ENCODE measurements around the gene CCDC187. TPM values are rescaled to one million over a fixed set of nuclear protein-coding genes. Genes with fewer than 3 reads are reported as not detected.

The CCDC187 gene
- total and polyA plus RNA-seq, 2 of the 4 experiments (the other 2 are of a cell fraction), result not detected

GRCh38 chr9:136210276-136210675, 93.6 kb downstream of the CCDC187 start:
- H3K79me1 ChIP-seq (ENCODE audit: low read depth in 1 of 2, low read length in 2 of 2), result no peaks in the 10 kb centered on the region
- no peak overlapping the region for H3K4me2 ChIP-seq (ENCODE audit: low read depth, low read length)
- H2BK20ac ChIP-seq (ENCODE audit: low read depth, low read length), result no peak overlapping the region
- H2BK15ac ChIP-seq (ENCODE audit: low read depth, low read length), result no peak overlapping the region
- no peak overlapping the region for H3K23ac ChIP-seq (ENCODE audit: low read depth, low read length)
- WGBS, 2 experiments (ENCODE audit: extremely low coverage in 2 of 2, insufficient read length in 1 of 2), result 100% methylated on average over 5 of the region's 16 CpGs; no CpG with 5 or more reads in 1 of the 2 experiments
- H3K56ac ChIP-seq (ENCODE audit: extremely low read depth, insufficient read depth, low read length), result no peak overlapping the region
- no peak overlapping the region for H2BK120ac ChIP-seq (ENCODE audit: low read depth, low read length)
- H3K9ac ChIP-seq (ENCODE audit: low read depth, low read length), result no peak overlapping the region
- CTCF ChIA-PET, result no interaction called here
- TF ChIP-seq MAFK (IDR thresholded peaks at IDR 0.05; ENCODE audit: low read depth, low read length), result no peak
- no peak for TF ChIP-seq RCOR1 (IDR thresholded peaks at IDR 0.05; ENCODE audit: insufficient replicate concordance, low read length)
- no peak for TF ChIP-seq MAZ (IDR thresholded peaks at IDR 0.05; ENCODE audit: borderline replicate concordance, low read depth, low read length)
- TF ChIP-seq NFE2L2 (IDR thresholded peaks at IDR 0.05; ENCODE audit: low read depth, low read length), result no peak
- TF ChIP-seq MXI1 (IDR thresholded peaks at IDR 0.05; ENCODE audit: borderline replicate concordance, low read depth, low read length), result no peak
- no peak for TF ChIP-seq CTCF (conservative IDR thresholded peaks at IDR 0.05; ENCODE audit: low read depth, low read length)
- no peak for TF ChIP-seq CHD1 (IDR thresholded peaks at IDR 0.05; ENCODE audit: low read depth, low read length)
- TF ChIP-seq BHLHE40 (IDR thresholded peaks at IDR 0.05; ENCODE audit: low read depth, low read length), result no peak
- TF ChIP-seq RFX5 (IDR thresholded peaks at IDR 0.05; ENCODE audit: low read depth, low read length), result no peak
- no peak for TF ChIP-seq USF2 (IDR thresholded peaks at IDR 0.05; ENCODE audit: low read depth, low read length)
- no peak for TF ChIP-seq SMC3 (IDR thresholded peaks at IDR 0.05; ENCODE audit: low read depth, low read length)
- no peak for TF ChIP-seq FOS (IDR thresholded peaks at IDR 0.05; ENCODE audit: low read depth, low read length)
- TF ChIP-seq ELK1 (IDR thresholded peaks at IDR 0.05; ENCODE audit: borderline replicate concordance, low read depth, low read length), result no peak
- TF ChIP-seq RAD21 (IDR thresholded peaks at IDR 0.05; ENCODE audit: low read length), result no peak
- no peak for TF ChIP-seq POLR2A (IDR thresholded peaks at IDR 0.05; ENCODE audit: low read depth, low read length)
- TF ChIP-seq CEBPB (IDR thresholded peaks at IDR 0.05; ENCODE audit: low read depth, low read length), result no peak
- H3K4me3 ChIP-seq (ENCODE audit: insufficient read depth, low read depth, low read length), result no peak overlapping the region
- 0 out of 2 replicates have a peak, but pooled peaks cover 3% of the 10 kb centered on the region for H3K9me3 ChIP-seq (ENCODE audit: control insufficient read depth, insufficient read depth, low read length)
- no peak overlapping the region for H3K18ac ChIP-seq (ENCODE audit: low read depth, low read length)
- H2BK5ac ChIP-seq (ENCODE audit: low read depth, low read length, poor library complexity, severe bottlenecking), result no peak overlapping the region
- peaks cover 9% of the 10 kb centered on the region for H4K20me1 ChIP-seq (ENCODE audit: insufficient read depth, low read length)
- H3K14ac ChIP-seq (replicated peaks; ENCODE audit: low read depth, low read length), result no peak overlapping the region
- no peaks in the 10 kb centered on the region for H3K4me1 ChIP-seq (ENCODE audit: control insufficient read depth, insufficient read depth, low read length)
- H2AK9ac ChIP-seq (replicated peaks; ENCODE audit: low read depth, low read length, poor library complexity), result no peak overlapping the region
- intact Hi-C loops (cut with micrococcal nuclease), result no loop called here
- H3K27ac ChIP-seq (ENCODE audit: insufficient read depth, low read length), result no peak overlapping the region
- no peak for DNase-seq
- H3K9me1 ChIP-seq (ENCODE audit: insufficient read depth, low read length), result no peaks in the 10 kb centered on the region
- no peak overlapping the region for H2AK5ac ChIP-seq (ENCODE audit: low read depth, low read length)
- peaks cover 13% of the 10 kb centered on the region for H3K36me3 ChIP-seq (ENCODE audit: control insufficient read depth, insufficient read depth, low read length)
- no peak for ATAC-seq (ENCODE audit: low read depth)
- no peaks in the 10 kb centered on the region for H3K27me3 ChIP-seq (ENCODE audit: control insufficient read depth, insufficient read depth, low read length)
- H3K4ac ChIP-seq (ENCODE audit: low read depth, low read length), result no peak overlapping the region
- H4K91ac ChIP-seq (ENCODE audit: insufficient read depth, low read depth, low read length), result no peak overlapping the region
- in situ Hi-C loops (cut with MboI; ENCODE audit: low sequenced_read_pairs), result no loop called here
- no TSS peak for BruUV-seq (replicated peaks)
- POLR2A ChIA-PET (ENCODE audit: unreplicated experiment), result no interaction called here
- H4K5ac ChIP-seq (ENCODE audit: low read depth, low read length), result no peak overlapping the region
- dilution Hi-C loops (cut with HindIII; ENCODE audit: low sequenced_read_pairs, unreplicated experiment), result no loop called here
- H4K8ac ChIP-seq (ENCODE audit: low read depth in 2 of 2, low read length in 2 of 2), result no peak overlapping the region
- no peak overlapping the region for H2AFZ ChIP-seq (replicated peaks; ENCODE audit: low read length, poor library complexity)
